ENCODE data around the gene HGS.

DNA sequence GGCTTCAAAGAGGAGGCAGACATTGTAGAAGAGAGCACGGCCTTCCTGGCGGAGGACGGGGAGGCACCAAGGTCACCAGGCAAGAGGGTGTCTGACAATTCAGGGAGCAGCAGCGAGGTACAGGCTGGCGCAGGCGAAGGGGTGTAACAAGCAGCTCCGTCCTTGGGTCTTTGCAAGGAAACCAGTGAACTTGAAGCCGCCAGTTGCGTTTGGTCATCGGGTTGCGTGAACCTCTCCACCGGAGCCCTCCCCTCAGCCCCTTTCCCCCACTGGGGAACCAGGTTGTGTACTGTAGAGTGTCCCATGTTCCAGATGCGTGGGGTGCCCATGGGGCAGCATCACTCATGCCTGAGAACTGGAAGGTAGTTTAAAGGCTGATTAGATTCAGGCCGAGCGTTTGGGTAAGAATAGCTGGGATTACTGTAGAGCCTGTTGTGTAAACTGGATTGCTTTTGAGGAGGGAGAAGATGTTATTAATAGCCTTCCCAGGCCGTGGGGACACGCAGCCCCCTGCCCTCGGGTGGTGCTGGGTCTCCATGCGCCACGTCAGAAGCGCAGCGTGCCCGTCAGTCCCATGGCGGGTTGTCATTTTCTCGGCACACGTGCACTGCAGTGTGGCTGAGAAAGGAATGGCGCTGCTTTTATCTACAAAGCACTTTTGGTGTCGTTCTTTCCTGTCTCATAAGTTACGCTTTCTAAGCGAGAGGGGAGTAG is 21.9 kb downstream of the HGS start:
- TF ChIP-seq EZH2phosphoT487 (IDR thresholded peaks at IDR 0.05; ENCODE audit: insufficient read depth, low read depth) (no peak), EZH2 (IDR thresholded peaks at IDR 0.05; ENCODE audit: insufficient read depth, poor library complexity, severe bottlenecking) (no peak)
